HCT116 (cell line): ENCODE results near the gene DYNLT3. TPM values are rescaled to one million over a fixed set of nuclear protein-coding genes. Genes with fewer than 3 reads are reported as not detected.

Experiments used
- ATAC-seq: fragments of 200-7000 bp; cut with Tn5 transposase; 2 replicates; pipeline ENCODE4 v1.9.1; 2020; ENCODE audit warnings: mild to moderate bottlenecking, moderate library complexity
- BruUV-seq: library from RNA; stranded (reverse); fragments of 400-500 nt; replicated peaks from 2 replicates; lab custom pipeline; 2021; lab: Mats Ljungman, UMichigan
- CTCF ChIA-PET: fragments of 300-600 bp; sonication (Branson Sonifier 250); formaldehyde crosslinking; loops from one replicate; lab custom pipeline; 2021; ENCODE audit warnings: antibody characterized with exemption; lab: Charles Lee
- POLR2A ChIA-PET: fragments of 300-600, 350-600 bp; sonication (Branson Sonifier 250); formaldehyde crosslinking; loops from one replicate; lab custom pipeline; 2021; ENCODE audit warnings: antibody characterized with exemption; lab: Charles Lee
- RAD21 ChIA-PET, 2 experiments: fragments of 300-600 bp; sonication (Branson Sonifier 250); formaldehyde crosslinking; loops; one replicate each; lab custom pipeline; 2023; ENCODE audit warnings: low total read pairs in 2 of 2; ENCODE audit not compliant: uncharacterized antibody in 2 of 2, unreplicated experiment in 2 of 2, low non-redundant PET in 1 of 2; lab: Charles Lee
- DNase-seq: peaks from one replicate; pipeline ENCODE4 v3.0.0-alpha.2; 2010; ENCODE audit warnings: low read depth, low spot score
- H2AFZ ChIP-seq: fragments of 200-600 bp; shearing (Covaris generic), sonication (generic); 2 replicates; pipeline ENCODE4 v1.6.1; 2017; ENCODE audit warnings: low read depth, mixed run types, mixed read lengths, antibody characterized with exemption, low read length; ENCODE audit not compliant: poor library complexity, severe bottlenecking
- H3K27ac ChIP-seq: 2 replicates; pipeline ENCODE4 v1.5.1; 2012; ENCODE audit warnings: low read depth, low read length
- H3K27me3 ChIP-seq: fragments of 200-600 bp; sonication (generic); 2 replicates; pipeline ENCODE4 v1.6.1; 2016; ENCODE audit warnings: mixed run types, low read length, mixed read lengths; ENCODE audit not compliant: insufficient read depth
- H3K36me3 ChIP-seq, 2 experiments: fragments of 200-500 bp in 1 of 2; fragments of 200-600 bp in 1 of 2; sonication (Bioruptor generic) in 1 of 2; sonication (generic) in 1 of 2; 2 replicates each; pipeline versions ENCODE4 v1.5.1 to v1.6.1; 2014 to 2016; ENCODE audit warnings: low read length in 2 of 2, inconsistent platforms in 1 of 2, mixed read lengths in 1 of 2, mixed run types in 1 of 2; ENCODE audit not compliant: insufficient read depth in 2 of 2, control insufficient read depth in 1 of 2
- H3K4me1 ChIP-seq, 2 experiments: fragments of 200-600 bp in 1 of 2; sonication (generic) in 1 of 2; 2 replicates each; pipeline versions ENCODE4 v1.5.1 to v1.6.1; 2012 to 2017; ENCODE audit warnings: low read length in 2 of 2, inconsistent platforms in 1 of 2, mild to moderate bottlenecking in 1 of 2, mixed read lengths in 1 of 2, mixed run types in 1 of 2, moderate library complexity in 1 of 2; ENCODE audit not compliant: insufficient read depth in 2 of 2, control insufficient read depth in 1 of 2
- H3K4me2 ChIP-seq: fragments of 200-600 bp; sonication (generic); 2 replicates; pipeline ENCODE4 v1.6.1; 2017; ENCODE audit warnings: mixed run types, low read length, mixed read lengths
- H3K4me3 ChIP-seq, 2 experiments: fragments of 200-600 bp in 1 of 2; sonication (generic) in 1 of 2; replicated peaks in 1 of 2; 2 replicates each; pipeline ENCODE4 v1.5.1; 2011 to 2016; ENCODE audit warnings: low read length in 2 of 2, control low read depth in 1 of 2, low read depth in 1 of 2, mild to moderate bottlenecking in 1 of 2, mixed read lengths in 1 of 2, mixed run types in 1 of 2
- H3K79me2 ChIP-seq: fragments of 200-600 bp; sonication (generic); 2 replicates; pipeline ENCODE4 v1.6.1; 2017; ENCODE audit warnings: mild to moderate bottlenecking, mixed run types, low read length, moderate library complexity, mixed read lengths; ENCODE audit not compliant: insufficient read depth
- H3K9ac ChIP-seq: fragments of 200-600 bp; sonication (generic); 2 replicates; pipeline ENCODE4 v1.6.1; 2016; ENCODE audit warnings: low read length, mixed read lengths
- H3K9me2 ChIP-seq: fragments of 200-600 bp; sonication (generic), shearing (Covaris generic); 2 replicates; pipeline ENCODE4 v1.6.1; 2017; ENCODE audit warnings: mixed run types, mild to moderate bottlenecking, moderate library complexity; ENCODE audit not compliant: insufficient read depth
- H3K9me3 ChIP-seq, 2 experiments: fragments of 200-500 bp in 1 of 2; fragments of 200-600 bp in 1 of 2; sonication (Bioruptor generic) in 1 of 2; sonication (generic) in 1 of 2; 2 replicates each; pipeline ENCODE4 v1.6.1; 2014 to 2017; ENCODE audit warnings: low read length in 2 of 2, mixed read lengths in 2 of 2, inconsistent platforms in 1 of 2, low read depth in 1 of 2, mild to moderate bottlenecking in 1 of 2, mixed run types in 1 of 2, moderate library complexity in 1 of 2; ENCODE audit not compliant: control insufficient read depth in 1 of 2, insufficient read depth in 1 of 2
- H4K20me1 ChIP-seq: fragments of 200-600 bp; sonication (generic), shearing (Covaris generic); 2 replicates; pipeline ENCODE4 v1.6.1; 2017; ENCODE audit warnings: mixed run types, mild to moderate bottlenecking, moderate library complexity; ENCODE audit not compliant: insufficient read depth
- ATF3 ChIP-seq: IDR thresholded peaks from 2 replicates; pipeline ENCODE4 v1.6.1; 2012
- CBX3 ChIP-seq: IDR thresholded peaks from 2 replicates; pipeline ENCODE4 v1.6.1; 2012; ENCODE audit warnings: low read depth
- EGR1 ChIP-seq: IDR thresholded peaks from 2 replicates; pipeline ENCODE4 v1.6.1; 2012; ENCODE audit warnings: low read depth
- ELF1 ChIP-seq: IDR thresholded peaks from 2 replicates; pipeline ENCODE4 v1.6.1; 2012; ENCODE audit warnings: low read depth, borderline replicate concordance
- EZH2phosphoT487 ChIP-seq: fragments of 200-600 bp; IDR thresholded peaks from 2 replicates; pipeline ENCODE4 v1.6.1; 2018; ENCODE audit warnings: antibody characterized with exemption, borderline replicate concordance
- FOSL1 ChIP-seq: IDR thresholded peaks from 2 replicates; pipeline ENCODE4 v1.6.1; 2012; ENCODE audit warnings: low read depth
- JUND ChIP-seq: IDR thresholded peaks from 2 replicates; pipeline ENCODE4 v1.6.1; 2012
- MAX ChIP-seq: IDR thresholded peaks from 2 replicates; pipeline ENCODE4 v1.6.1; 2012
- POLR2A ChIP-seq: IDR thresholded peaks from 2 replicates; pipeline ENCODE4 v1.7.0; 2011; ENCODE audit warnings: borderline replicate concordance; ENCODE audit not compliant: insufficient read depth, insufficient read length; ENCODE audit errors: extremely low read depth
- POLR2AphosphoS5 ChIP-seq: IDR thresholded peaks from 2 replicates; pipeline ENCODE4 v1.6.1; 2011; ENCODE audit warnings: mild to moderate bottlenecking, low read depth, low read length, moderate library complexity
- RAD21 ChIP-seq: IDR thresholded peaks from 2 replicates; pipeline ENCODE4 v1.6.1; 2012; ENCODE audit warnings: low read depth, mild to moderate bottlenecking
- SIN3A ChIP-seq: IDR thresholded peaks from 2 replicates; pipeline ENCODE4 v1.6.1; 2012; ENCODE audit warnings: low read depth
- SP1 ChIP-seq: IDR thresholded peaks from 2 replicates; pipeline ENCODE4 v1.6.1; 2012; ENCODE audit warnings: low read depth
- SRF ChIP-seq: IDR thresholded peaks from 2 replicates; pipeline ENCODE4 v1.6.1; 2012; ENCODE audit warnings: low read depth
- TCF7L2 ChIP-seq: IDR thresholded peaks from 2 replicates; pipeline ENCODE4 v1.7.0; 2011; ENCODE audit warnings: borderline replicate concordance, inconsistent platforms; ENCODE audit not compliant: insufficient read depth, insufficient read length; ENCODE audit errors: extremely low read depth
- ZFX ChIP-seq: fragments of 450-650 bp; IDR thresholded peaks from 2 replicates; pipeline ENCODE4 v1.6.1; 2017
- ZNF274 ChIP-seq: fragments of 200-500 bp; sonication (Bioruptor generic); IDR thresholded peaks from 2 replicates; pipeline ENCODE4 v1.6.1; 2014; ENCODE audit warnings: mild to moderate bottlenecking, low read depth, low read length, inconsistent platforms
- intact Hi-C: fragments of 100-400 bp; cut with micrococcal nuclease; formaldehyde crosslinking; loops from 2 replicates; pipeline ENCODE4 v1.10.0; 2022
- total RNA-seq: library from RNA; stranded (reverse); gene quantifications from one replicate; pipeline ENCODE4 v1.2.1, GENCODE V29; 2021; ENCODE audit not compliant: unreplicated experiment

DYNLT3 gene
- total RNA-seq, 1 experiment from 2014 or later = 20.9 TPM

DNA sequence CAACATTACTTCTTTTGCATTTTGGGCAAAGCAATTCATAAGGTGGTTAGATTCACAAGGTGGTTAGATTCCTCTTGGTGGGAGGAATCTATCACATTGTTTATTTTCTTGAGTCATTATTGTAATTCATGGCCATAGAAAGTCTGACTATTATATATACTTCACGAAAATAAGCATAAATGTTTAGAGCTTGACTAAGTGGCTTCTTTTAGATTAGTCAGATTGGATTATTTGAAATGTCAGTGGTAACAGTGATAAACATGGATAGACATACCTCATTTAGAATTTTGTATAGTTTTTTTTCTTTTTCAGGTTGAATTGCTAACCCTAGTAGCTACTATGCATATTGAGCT, 24.9 kb upstream of the DYNLT3 start:
- DNase-seq = no peak
- BruUV-seq = no TSS peak
- Histone ChIP-seq H4K20me1 (no peaks in the 10 kb centered on the region), H3K4me1 (peaks cover 0 to 7% of the 10 kb centered on the region in 2 experiments; a peak in 2 of 4 replicates), H3K9ac (no peak overlapping the region), H3K79me2 (no peaks in the 10 kb centered on the region), H3K4me3 (no peak overlapping the region), H3K36me3 (no peaks in the 10 kb centered on the region), H3K9me2 (no peaks in the 10 kb centered on the region), H3K9me3 (no peaks in the 10 kb centered on the region), H3K4me2 (peak overlapping the region; percentile 37; the same call in 1 of the 2 replicates), H3K27me3 (no peaks in the 10 kb centered on the region), H2AFZ (no peak overlapping the region), H3K27ac (no peak overlapping the region)
- intact Hi-C loops = no loop called here
- RAD21 ChIA-PET = no interaction called here
- TF ChIP-seq POLR2AphosphoS5 = no peak
- no peak for TF ChIP-seq SRF
- TF ChIP-seq ATF3 = no peak
- TF ChIP-seq RAD21 = no peak
- TF ChIP-seq ZFX = no peak
- TF ChIP-seq JUND = no peak
- TF ChIP-seq POLR2A = no peak
- POLR2A ChIA-PET = no interaction called here
- CTCF ChIA-PET = no interaction called here
- ATAC-seq = no peak

- no peak overlapping the region for H3K4me3 ChIP-seq
- H3K27ac ChIP-seq = no peak overlapping the region
- no peaks in the 10 kb centered on the region for H3K27me3 ChIP-seq
- no TSS peak for BruUV-seq
- intact Hi-C loops = no loop called here
- H3K36me3 ChIP-seq = no peaks in the 10 kb centered on the region
- H3K9me2 ChIP-seq = no peaks in the 10 kb centered on the region
- ATAC-seq (peak; percentile 60), DNase-seq (peak; percentile 12)
- ChIA-PET CTCF (no interaction called here), RAD21 (no interaction called here), POLR2A (no interaction called here)
- no peak overlapping the region for H3K9ac ChIP-seq
- H3K4me1 ChIP-seq = peaks cover 0 to 7% of the 10 kb centered on the region in 2 experiments; a peak in 2 of 4 replicates
- peak overlapping the region; percentile 37; the same call in 1 of the 2 replicates for H3K4me2 ChIP-seq
- no peak overlapping the region for H2AFZ ChIP-seq
- TF ChIP-seq ELF1 = no peak
- no peak for TF ChIP-seq POLR2A
- peak; percentile 57 for TF ChIP-seq JUND
- no peak for TF ChIP-seq SIN3A
- TF ChIP-seq MAX = no peak
- TF ChIP-seq POLR2AphosphoS5 = no peak
- TF ChIP-seq TCF7L2 = no peak
- no peak for TF ChIP-seq EZH2phosphoT487
- no peak for TF ChIP-seq ZNF274
- no peak for TF ChIP-seq EGR1
- 0 out of 2 replicates have a peak, but pooled peaks have one; percentile 23 for TF ChIP-seq CBX3
- TF ChIP-seq FOSL1 = peak; percentile 50; the same call in 1 of the 2 replicates
- TF ChIP-seq SRF = no peak
- TF ChIP-seq ATF3 = no peak
- peak; percentile 35 for TF ChIP-seq SP1
- H3K9me3 ChIP-seq = no peaks in the 10 kb centered on the region
- H4K20me1 ChIP-seq = no peaks in the 10 kb centered on the region
- no peaks in the 10 kb centered on the region for H3K79me2 ChIP-seq
Observed at GRCh38 chrX:37871626-37872302, 24.4 kb upstream of the DYNLT3 start.
